ENCODE data around the gene TRIOBP. TPM values are rescaled to one million over a fixed set of nuclear protein-coding genes. Genes with fewer than 3 reads are reported as not detected.
"Not testable (repeated sequence)": the region's sequence is repeated elsewhere in the genome, so short reads cannot be mapped to it uniquely, and the experiment has no call there.

TRIOBP gene
- total and polyA plus RNA-seq, 5 donors: 82.1 to 105 (median 92.2) TPM

GRCh38 chr22:37680191-37680851 is 16.5 kb upstream of the TRIOBP start:
- ATAC-seq (no peak), DNase-seq (no peak)
- Histone ChIP-seq H3K27me3 (ENCODE audit: control insufficient read depth, insufficient read depth) (no peaks in the 10 kb centered on the region), H3K4me1 (ENCODE audit: control insufficient read depth, insufficient read depth, low read length) (peaks cover 2% of the 10 kb centered on the region), H3K27ac (ENCODE audit: low read length) (no peak overlapping the region), H3K4me3 (ENCODE audit: low read length) (no peak overlapping the region), H3K9me3 (ENCODE audit: control insufficient read depth, low read length) (no peaks in the 10 kb centered on the region)
- 68% methylated on average over 7 of the region's 7 CpGs for WGBS
- intact Hi-C loops (cut with DNase I): loop anchor here in 3 of 4 donors (5.0 to 10.0 kb wide), 3 partner anchors 33 to 56 kb away; no protein-coding TSS in a partner anchor

- Histone ChIP-seq H3K27ac (ENCODE audit: low read length) (no peak overlapping the region), H3K27me3 (ENCODE audit: control insufficient read depth, insufficient read depth) (no peaks in the 10 kb centered on the region), H3K4me3 (ENCODE audit: low read length) (no peak overlapping the region), H3K9me3 (ENCODE audit: control insufficient read depth, low read length) (no peaks in the 10 kb centered on the region), H3K4me1 (ENCODE audit: control insufficient read depth, insufficient read depth, low read length) (peaks cover 2% of the 10 kb centered on the region)
- ATAC-seq (no peak), DNase-seq (no peak)
- 81% methylated on average over 2 of the region's 2 CpGs for WGBS
- intact Hi-C loops (cut with DNase I): loop anchor here in 3 of 4 donors (5.0 to 10.0 kb wide), 3 partner anchors 34 to 56 kb away; no protein-coding TSS in a partner anchor
Measured at GRCh38 chr22:37681001-37681424, 15.8 kb upstream of the TRIOBP start.

GRCh38 chr22:37681556-37682049 is 15.2 kb upstream of the TRIOBP start:
- Histone ChIP-seq H3K27me3 (ENCODE audit: control insufficient read depth, insufficient read depth) (no peaks in the 10 kb centered on the region), H3K4me3 (ENCODE audit: low read length) (no peak overlapping the region), H3K9me3 (ENCODE audit: control insufficient read depth, low read length) (no peaks in the 10 kb centered on the region), H3K4me1 (ENCODE audit: control insufficient read depth, insufficient read depth, low read length) (peaks cover 2% of the 10 kb centered on the region), H3K27ac (ENCODE audit: low read length) (no peak overlapping the region)
- intact Hi-C loops (cut with DNase I): loop anchor here in 3 of 4 donors (5.0 to 10.0 kb wide), 3 partner anchors 34 to 57 kb away; no protein-coding TSS in a partner anchor
- DNase-seq: peak; percentile 73 to 87 (median 84)
- WGBS: 26% methylated on average over 6 of the region's 6 CpGs
- peak; percentile 39 to 54 for ATAC-seq

- no peak for ATAC-seq
- intact Hi-C loops (cut with DNase I): loop anchor here in 3 of 4 donors (5.0 to 10.0 kb wide), 3 partner anchors 38 to 60 kb away; no protein-coding TSS in a partner anchor
- H3K4me3 ChIP-seq (ENCODE audit: low read length): no peak overlapping the region
- DNase-seq: no peak
- H3K27me3 ChIP-seq (ENCODE audit: control insufficient read depth, insufficient read depth): no peaks in the 10 kb centered on the region
- no peak overlapping the region for H3K27ac ChIP-seq (ENCODE audit: low read length)
- WGBS: 81% methylated on average over 16 of the region's 16 CpGs
- H3K4me1 ChIP-seq (ENCODE audit: control insufficient read depth, insufficient read depth, low read length): peaks cover 2% of the 10 kb centered on the region
- no peaks in the 10 kb centered on the region for H3K9me3 ChIP-seq (ENCODE audit: control insufficient read depth, low read length)
Measured at GRCh38 chr22:37684803-37685615, 11.8 kb upstream of the TRIOBP start.

GRCh38 chr22:37686002-37686982 is 10.6 kb upstream of the TRIOBP start, which contains the start of gene NOL12:
Gene NOL12 (plus strand): TSS chr22:37686343. CDS start chr22:37686393, 50 bp downstream.
- Histone ChIP-seq H3K27me3 (ENCODE audit: control insufficient read depth, insufficient read depth) (no peaks in the 10 kb centered on the region), H3K9me3 (ENCODE audit: control insufficient read depth, low read length) (no peaks in the 10 kb centered on the region), H3K27ac (ENCODE audit: low read length) (peak within 1 kb of the TSS; percentile 98), H3K4me1 (ENCODE audit: control insufficient read depth, insufficient read depth, low read length) (peaks cover 2% of the 10 kb centered on the region), H3K4me3 (ENCODE audit: low read length) (peak within 1 kb of the TSS; percentile 97)
- intact Hi-C loops (cut with DNase I): loop anchor here in 1 of 4 donors (10.0 kb wide), 1 partner anchor 61 kb away; no protein-coding TSS in a partner anchor
- 2% methylated on average over 62 of the region's 62 CpGs for WGBS
- peak; percentile 84 to 91 (median 90) for DNase-seq
- ATAC-seq: peak; percentile 91

- Histone ChIP-seq H3K27me3 (ENCODE audit: control insufficient read depth, insufficient read depth) (no peaks in the 10 kb centered on the region), H3K9me3 (ENCODE audit: control insufficient read depth, low read length) (no peaks in the 10 kb centered on the region), H3K27ac (ENCODE audit: low read length) (no peak overlapping the region), H3K4me3 (ENCODE audit: low read length) (no peak overlapping the region), H3K4me1 (ENCODE audit: control insufficient read depth, insufficient read depth, low read length) (peaks cover 2% of the 10 kb centered on the region)
- no peak for DNase-seq
- intact Hi-C loops (cut with DNase I): no loop called here
- 87% methylated on average over 7 of the region's 7 CpGs for WGBS
- ATAC-seq: no peak
Measured at GRCh38 chr22:37690407-37690806, 6.4 kb upstream of the TRIOBP start.

GRCh38 chr22:37690901-37691504 is 5.8 kb upstream of the TRIOBP start:
- Histone ChIP-seq H3K27me3 (ENCODE audit: control insufficient read depth, insufficient read depth) (no peaks in the 10 kb centered on the region), H3K9me3 (ENCODE audit: control insufficient read depth, low read length) (no peaks in the 10 kb centered on the region), H3K4me1 (ENCODE audit: control insufficient read depth, insufficient read depth, low read length) (peaks cover 2% of the 10 kb centered on the region), H3K27ac (ENCODE audit: low read length) (no peak overlapping the region), H3K4me3 (ENCODE audit: low read length) (no peak overlapping the region)
- intact Hi-C loops (cut with DNase I): no loop called here
- DNase-seq (no peak), ATAC-seq (no peak)
- 93% methylated on average over 18 of the region's 18 CpGs for WGBS

- H3K4me1 ChIP-seq (ENCODE audit: control insufficient read depth, insufficient read depth, low read length): no peaks in the 10 kb centered on the region
- ATAC-seq (no peak), DNase-seq (no peak)
- H3K27me3 ChIP-seq (ENCODE audit: control insufficient read depth, insufficient read depth): no peaks in the 10 kb centered on the region
- 90% methylated on average over 15 of the region's 15 CpGs for WGBS
- intact Hi-C loops (cut with DNase I): no loop called here
- no peak overlapping the region for H3K4me3 ChIP-seq (ENCODE audit: low read length)
- no peak overlapping the region for H3K27ac ChIP-seq (ENCODE audit: low read length)
- no peaks in the 10 kb centered on the region for H3K9me3 ChIP-seq (ENCODE audit: control insufficient read depth, low read length)
Measured at GRCh38 chr22:37692627-37693285, 4.1 kb upstream of the TRIOBP start.

GRCh38 chr22:37694131-37694530 is 2.7 kb upstream of the TRIOBP start:
- H3K27me3 ChIP-seq (ENCODE audit: control insufficient read depth, insufficient read depth); H3K27ac ChIP-seq (ENCODE audit: low read length); H3K4me3 ChIP-seq (ENCODE audit: low read length); ATAC-seq; DNase-seq; H3K4me1 ChIP-seq (ENCODE audit: control insufficient read depth, insufficient read depth, low read length); H3K9me3 ChIP-seq (ENCODE audit: control insufficient read depth, low read length); intact Hi-C loops (cut with DNase I): not testable (repeated sequence)
- WGBS: 94% methylated on average over 7 of the region's 7 CpGs
